H1 (cell line): Measurements from ENCODE around the gene CGREF1. TPM values are rescaled to one million over a fixed set of nuclear protein-coding genes. Genes with fewer than 3 reads are reported as not detected.

ENCODE experiments used
- BRCA1 ChIP-seq: IDR thresholded peaks from 2 replicates; pipeline ENCODE4 v1.6.1; 2012; ENCODE audit warnings: low read depth, low read length, improper control_type of control experiment
- POLR2AphosphoS5 ChIP-seq: IDR thresholded peaks from 2 replicates; pipeline ENCODE4 v1.6.1; 2011; ENCODE audit warnings: low read depth, low read length
- RFX5 ChIP-seq: IDR thresholded peaks from 2 replicates; pipeline ENCODE4 v1.6.1; 2011; ENCODE audit warnings: low read depth, low read length, improper control_type of control experiment, borderline replicate concordance
- SP2 ChIP-seq: IDR thresholded peaks from 2 replicates; pipeline ENCODE4 v1.6.1; 2012; ENCODE audit warnings: mild to moderate bottlenecking, low read length, inconsistent platforms
- SUZ12 ChIP-seq: fragments of 200-600 bp; sonication (generic); IDR thresholded peaks from 2 replicates; pipeline ENCODE4 v1.6.1; 2012; ENCODE audit warnings: mild to moderate bottlenecking, inconsistent platforms, low read length, moderate library complexity, mixed read lengths
- TCF12 ChIP-seq: IDR thresholded peaks from 2 replicates; pipeline ENCODE4 v1.6.1; 2011; ENCODE audit warnings: low read depth, mild to moderate bottlenecking, low read length
- ZNF274 ChIP-seq: IDR thresholded peaks from 2 replicates; pipeline ENCODE4 v1.7.0; 2012; ENCODE audit warnings: low read length, borderline replicate concordance; ENCODE audit errors: extremely low read depth
- polyA plus RNA-seq, 7 experiments: library from polyadenylated mRNA; depleted of rRNA in 3 of 7; stranded (reverse) in 5 of 7; unstranded in 2 of 7; fragments of >200 nt in 5 of 7; fragments of 200-250 nt in 2 of 7; gene quantifications; 1 replicate in 5 of 7; 2 replicates in 1 of 7; 4 replicates in 1 of 7; pipeline versions ENCODE4 v1.2.1 to v1.2.3, GENCODE V29; 2011 to 2013; ENCODE audit warnings: missing spikeins in 2 of 7, mixed read lengths in 2 of 7
- total RNA-seq: library from RNA; stranded (reverse); fragmentation: NEBNext Ultra II Directional; extraction: Animal tissue kit (Norgen Biotek cat#: 25700); gene quantifications from 2 replicates; pipeline ENCODE4 v1.2.1, GENCODE V29; 2021

The CGREF1 gene
- total and polyA plus RNA-seq, 2 of the 8 experiments (the other 6 are each of a cell fraction or from before 2014, with no cell fraction given): 2.5 to 3.4 TPM

DNA sequence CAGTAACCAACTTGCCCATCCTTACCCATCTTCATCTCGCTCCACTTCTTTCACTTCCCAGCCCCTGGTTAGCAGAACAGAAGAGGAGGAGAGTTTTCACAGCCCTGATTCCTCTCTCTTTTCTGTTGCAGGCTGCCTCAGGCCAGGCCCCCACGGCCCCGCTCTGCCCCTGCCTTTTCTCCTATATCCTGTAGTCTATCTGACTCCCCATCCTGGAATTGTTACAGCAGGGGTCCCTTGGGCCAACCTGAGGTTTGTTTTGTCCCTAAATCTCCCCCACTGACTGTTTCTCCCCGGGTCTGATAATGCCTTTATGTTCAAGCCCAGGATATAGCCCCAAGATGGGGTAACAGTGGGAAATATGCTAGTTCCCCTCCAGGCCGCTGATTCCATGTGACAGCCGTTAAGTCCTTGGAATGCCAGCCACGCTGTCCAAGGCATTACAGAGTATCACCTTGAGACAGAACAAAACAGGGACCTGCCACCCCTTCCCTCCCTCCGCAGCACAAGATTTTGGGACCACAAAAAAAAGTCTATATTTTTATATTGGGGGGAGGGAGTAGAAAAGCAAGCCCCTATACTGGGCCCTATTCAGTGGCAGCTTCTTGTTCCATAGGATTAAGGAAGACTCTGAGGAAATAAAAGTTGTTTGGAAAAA lies 48.8 kb downstream of the CGREF1 start (continued):
- TF ChIP-seq BRCA1: no peak
- no peak for TF ChIP-seq POLR2AphosphoS5
- TF ChIP-seq SP2: no peak
- no peak for TF ChIP-seq RFX5
- no peak for TF ChIP-seq TCF12
- no peak for TF ChIP-seq ZNF274
- TF ChIP-seq SUZ12: no peak
